Activated T-cell treated with anti-CD3 and anti-CD28 coated beads for 4 hours (primary cell): ENCODE results near the gene CPSF3.

Source experiments
- DNase-seq: peaks from one replicate; pipeline ENCODE4 v3.0.0-alpha.2; 2020

CPSF3 gene

GRCh38 chr2:9423100-9423921 is at the start of gene CPSF3, which contains the start of gene ITGB1BP1:
CPSF3 (plus strand) TSS chr2:9423654; CDS start chr2:9423774, 120 bp downstream.
ITGB1BP1 (minus strand) TSS chr2:9423528; CDS start chr2:9418697, 4,831 bp downstream.
- DNase-seq: peak; percentile 95

GRCh38 chr2:9374071-9374730 is 49.3 kb upstream of the CPSF3 start:
- DNase-seq: no peak

- DNase-seq: no peak
Observed at GRCh38 chr2:9375857-9376428, 47.5 kb upstream of the CPSF3 start.

GRCh38 chr2:9377461-9378097 is 45.9 kb upstream of the CPSF3 start:
- DNase-seq: no peak

GRCh38 chr2:9378433-9379390 is 44.7 kb upstream of the CPSF3 start:
- no peak for DNase-seq

GRCh38 chr2:9379391-9379755 is 44.1 kb upstream of the CPSF3 start:
- DNase-seq: no peak

- no peak for DNase-seq
Observed at GRCh38 chr2:9380702-9381628, 42.5 kb upstream of the CPSF3 start.

- no peak for DNase-seq
Observed at GRCh38 chr2:9382604-9383235, 40.7 kb upstream of the CPSF3 start.

GRCh38 chr2:9384521-9384920 is 38.9 kb upstream of the CPSF3 start:
- no peak for DNase-seq

- no peak for DNase-seq
Observed at GRCh38 chr2:9385841-9386240, 37.6 kb upstream of the CPSF3 start.

GRCh38 chr2:9388199-9388681 is 35.2 kb upstream of the CPSF3 start:
- DNase-seq: no peak

- no peak for DNase-seq
Observed at GRCh38 chr2:9388950-9389911, 34.2 kb upstream of the CPSF3 start.

GRCh38 chr2:9390151-9390850 is 33.2 kb upstream of the CPSF3 start:
- DNase-seq: no peak

- DNase-seq: no peak
Observed at GRCh38 chr2:9390991-9391390, 32.5 kb upstream of the CPSF3 start.

GRCh38 chr2:9391961-9392720 is 31.3 kb upstream of the CPSF3 start:
- DNase-seq: no peak

GRCh38 chr2:9392898-9393765 is 30.3 kb upstream of the CPSF3 start:
- DNase-seq: no peak

- no peak for DNase-seq
Observed at GRCh38 chr2:9394816-9395215, 28.6 kb upstream of the CPSF3 start.
